NCI-H510A treated with DMSO at 0.1 percent for 48 hours (cell line): Measurements from ENCODE around the gene SLC30A3.

ENCODE experiments used
- DNase-seq: peaks from one replicate; lab custom pipeline; 2025; lab: John Stamatoyannopoulos, UW

Gene SLC30A3

DNA sequence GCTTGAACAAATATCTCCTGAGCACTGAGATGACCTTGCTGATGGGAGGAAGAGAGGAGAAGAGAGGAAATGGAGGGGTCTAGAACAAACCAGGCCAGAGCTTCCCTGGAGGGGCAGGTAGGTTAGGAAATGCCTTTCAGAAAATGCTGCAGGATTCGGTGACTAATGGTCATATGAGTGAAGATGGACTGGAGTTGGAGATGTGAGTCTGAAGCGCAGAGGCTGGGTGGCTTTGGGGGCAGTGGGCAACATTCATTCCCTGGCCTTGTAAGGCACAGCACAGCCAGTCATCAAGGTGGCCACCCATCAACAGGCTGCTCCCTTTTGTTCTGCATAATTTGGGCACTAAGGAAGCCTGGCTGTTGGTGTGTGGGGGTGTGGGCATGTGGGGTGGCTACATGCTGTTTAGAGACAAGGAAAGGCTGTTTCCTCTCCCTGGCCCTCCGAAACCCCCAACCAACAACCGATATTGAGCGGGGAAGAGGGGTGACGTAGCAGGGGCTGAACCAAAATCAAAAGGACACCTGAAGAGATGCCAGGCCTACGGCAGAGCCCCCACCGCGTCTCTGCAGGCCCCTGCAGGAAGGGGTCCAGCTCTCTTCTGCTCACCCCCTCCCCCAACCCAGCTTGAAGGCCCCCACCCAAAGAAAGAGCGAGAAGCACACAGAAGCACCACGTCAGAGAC is 1.5 kb downstream of the SLC30A3 start:
- no peak for DNase-seq

DNA sequence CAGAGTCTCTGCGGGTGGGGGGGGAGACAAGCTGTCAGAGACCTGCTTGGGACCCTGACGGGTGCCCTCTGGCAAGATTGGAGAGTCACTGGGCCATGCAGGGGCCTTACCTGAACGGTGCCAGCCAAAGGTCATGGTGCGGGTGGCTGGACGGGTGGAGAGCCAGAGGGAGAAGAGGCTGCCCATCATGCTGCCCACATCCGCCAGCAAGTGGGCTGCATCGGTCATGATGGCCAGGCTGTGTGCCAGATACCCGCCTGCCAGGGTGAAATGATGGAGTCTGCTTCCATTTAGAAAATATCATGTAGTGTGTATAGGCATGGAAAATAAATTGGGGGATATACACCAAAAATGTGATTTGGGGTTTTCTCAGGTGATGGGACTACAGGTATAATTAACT is 4.8 kb downstream of the SLC30A3 start:
- DNase-seq = no peak

DNA sequence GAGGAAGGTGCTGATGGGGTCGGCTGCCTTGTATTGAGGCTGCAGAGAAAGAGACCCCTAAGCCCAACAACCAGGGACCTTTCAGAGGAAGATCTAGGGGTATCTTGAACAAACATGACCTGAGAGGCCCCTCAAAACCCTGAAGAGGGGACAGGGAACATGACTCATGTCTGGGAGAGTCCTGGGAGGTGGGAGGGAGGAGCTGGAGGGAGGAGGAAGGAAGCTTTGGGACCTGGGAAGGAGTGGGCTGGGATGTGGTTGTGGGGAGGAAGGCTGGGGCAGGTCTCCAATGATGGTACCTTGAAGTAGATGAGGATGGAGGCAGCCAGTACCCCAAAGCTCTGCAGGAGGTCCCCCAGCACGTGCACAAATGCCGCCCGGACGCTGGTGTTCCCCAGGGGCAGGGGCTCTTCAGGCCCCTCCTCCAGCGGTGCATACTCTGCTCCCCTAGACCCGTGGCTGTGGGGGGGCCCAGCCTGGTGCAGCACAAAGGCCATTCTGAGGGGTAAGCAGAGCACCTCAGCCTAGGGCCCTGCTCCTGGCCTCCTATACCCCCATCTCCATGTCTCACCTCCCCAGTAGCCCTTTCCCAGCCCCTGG is 5.9 kb downstream of the SLC30A3 start:
- DNase-seq = no peak

GRCh38 chr2:27255660-27256059 is 7.2 kb downstream of the SLC30A3 start:
- DNase-seq = no peak

DNA sequence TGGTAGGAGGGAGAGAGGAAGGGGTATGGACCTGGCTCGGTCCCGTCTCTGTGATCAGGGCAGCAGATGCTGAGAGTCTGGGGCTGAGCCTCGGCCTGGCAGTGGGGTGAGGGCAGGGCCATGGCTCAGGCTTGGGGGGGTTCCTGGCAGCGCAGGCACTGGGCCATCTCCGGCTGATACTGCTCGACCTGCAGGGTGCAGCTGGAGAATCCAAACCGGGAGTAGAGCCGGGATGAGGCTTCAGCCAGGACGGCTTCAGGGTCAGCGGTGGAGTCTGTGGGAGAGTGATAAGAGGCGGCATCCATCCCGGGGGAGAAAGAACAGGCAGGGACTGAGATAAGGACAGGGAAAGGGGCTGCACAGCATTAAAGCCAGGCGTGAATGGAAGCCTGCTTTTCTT is 7.7 kb downstream of the SLC30A3 start:
- no peak for DNase-seq

- no peak for DNase-seq
Observed at GRCh38 chr2:27251766-27252165, 11.1 kb downstream of the SLC30A3 start.

GRCh38 chr2:27250652-27251379 is 12.0 kb downstream of the SLC30A3 start:
- no peak for DNase-seq

DNA sequence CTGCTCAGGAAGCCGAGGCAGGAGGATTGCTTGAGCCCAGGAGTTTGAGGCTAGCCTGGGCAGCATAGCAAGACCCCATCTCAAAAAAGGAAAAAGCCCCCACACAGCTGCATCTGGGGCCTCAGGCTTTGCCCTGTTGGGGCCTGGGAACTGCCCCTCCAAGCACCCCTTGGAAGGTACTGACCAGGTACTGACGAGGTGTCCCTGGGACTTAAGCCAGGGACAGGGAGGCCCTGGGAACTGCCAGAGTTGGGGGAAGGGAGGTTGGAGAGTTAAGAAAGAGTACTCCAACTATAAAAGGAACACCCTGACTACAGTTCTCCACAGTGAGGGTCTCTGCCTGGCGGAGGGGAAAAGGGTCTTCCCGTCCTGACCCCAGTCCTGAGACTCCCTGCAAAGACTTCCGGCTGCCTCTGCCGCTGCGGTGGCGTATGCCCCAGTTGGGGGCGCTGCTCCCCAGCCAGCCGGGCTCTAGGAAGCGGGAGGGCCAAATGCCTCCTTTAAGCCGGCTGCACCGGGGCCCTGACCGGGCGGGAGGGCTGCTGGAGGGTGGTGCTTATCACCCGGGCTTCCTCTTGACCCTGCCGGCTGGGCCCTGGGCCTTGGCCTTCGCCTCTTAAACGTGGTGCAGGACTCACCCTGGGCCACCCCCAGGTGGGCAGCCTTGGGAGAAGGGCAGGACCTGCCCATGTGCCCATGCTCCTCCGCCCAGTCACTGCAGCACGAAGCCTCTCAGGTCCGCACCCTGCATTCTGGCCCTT is 12.8 kb downstream of the SLC30A3 start:
- DNase-seq = peak; percentile 8

DNA sequence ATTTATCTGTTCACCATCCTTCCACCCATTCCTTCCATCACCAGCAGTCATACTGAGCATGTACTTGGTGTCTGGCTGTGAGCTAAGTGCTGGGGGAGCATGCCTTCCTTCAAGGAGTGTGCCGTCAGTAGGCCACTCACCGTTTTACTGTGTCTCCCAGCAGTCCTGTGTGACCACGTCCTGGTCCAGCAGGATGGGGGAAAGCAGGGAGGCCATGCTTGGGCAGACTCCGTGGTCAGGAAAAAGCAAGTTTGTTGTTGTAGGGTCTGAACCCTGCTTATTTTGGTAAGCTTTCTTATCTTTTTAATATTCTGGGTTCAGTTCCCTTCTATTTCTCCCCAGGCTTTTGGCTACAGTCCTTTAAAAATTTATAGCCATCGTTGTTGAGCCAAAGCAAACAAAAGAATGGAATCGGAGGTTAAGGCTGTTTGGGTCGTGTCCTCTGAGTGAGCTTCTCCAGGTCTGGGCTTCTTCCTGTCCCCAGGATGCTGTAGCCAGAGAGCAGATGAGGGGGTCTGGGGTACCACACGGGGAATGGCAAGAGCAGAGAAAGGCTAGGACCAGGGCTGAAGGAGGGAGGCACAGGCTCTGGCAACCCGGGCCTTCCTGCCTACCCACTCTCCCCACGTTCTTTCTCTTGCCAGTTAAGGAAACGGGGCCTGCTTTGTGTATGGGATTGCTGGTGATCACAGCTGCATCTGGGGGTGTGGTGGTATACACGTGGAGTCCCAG is 13.5 kb downstream of the SLC30A3 start:
- DNase-seq = no peak

- no peak for DNase-seq
Observed at GRCh38 chr2:27247893-27248292, 15.0 kb downstream of the SLC30A3 start.

DNA sequence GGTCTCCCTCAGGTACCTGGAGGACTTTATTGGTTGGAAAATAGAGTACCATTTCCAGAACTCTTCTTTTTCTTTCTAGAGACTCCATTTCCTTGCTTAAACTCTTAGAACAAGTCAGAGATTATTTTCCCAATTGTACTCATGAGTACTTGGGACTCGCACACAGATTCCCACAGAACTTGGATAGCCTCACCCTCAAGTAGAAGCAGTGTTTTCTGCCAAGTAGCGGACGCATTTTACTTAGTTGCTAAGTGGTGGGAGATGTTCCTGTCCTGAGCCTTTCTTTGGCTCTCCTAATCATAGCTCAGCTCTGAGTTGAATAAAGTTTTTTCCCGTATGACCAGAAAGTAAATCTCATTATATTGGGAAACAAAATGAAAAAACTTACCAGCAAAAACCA is 17.2 kb downstream of the SLC30A3 start:
- no peak for DNase-seq

DNA sequence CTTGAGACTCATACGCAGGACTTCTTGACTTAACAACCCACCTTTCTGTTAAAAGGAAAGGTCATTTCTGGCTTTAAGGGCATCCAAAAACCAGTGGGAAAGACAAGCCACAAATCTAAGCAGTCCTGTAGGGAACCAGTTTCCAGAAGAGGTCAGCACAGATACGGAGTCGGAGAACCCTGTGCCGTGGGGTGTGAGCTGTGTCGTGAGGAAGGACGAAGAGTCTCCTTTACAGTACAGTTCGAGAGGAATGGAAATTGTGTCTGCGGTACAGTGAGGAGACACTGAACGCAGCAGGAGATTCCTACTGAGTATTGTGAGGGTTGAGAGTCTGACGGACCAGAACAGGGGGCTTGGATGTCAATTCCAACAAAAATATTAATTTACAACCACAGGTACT is 17.7 kb downstream of the SLC30A3 start:
- no peak for DNase-seq

DNA sequence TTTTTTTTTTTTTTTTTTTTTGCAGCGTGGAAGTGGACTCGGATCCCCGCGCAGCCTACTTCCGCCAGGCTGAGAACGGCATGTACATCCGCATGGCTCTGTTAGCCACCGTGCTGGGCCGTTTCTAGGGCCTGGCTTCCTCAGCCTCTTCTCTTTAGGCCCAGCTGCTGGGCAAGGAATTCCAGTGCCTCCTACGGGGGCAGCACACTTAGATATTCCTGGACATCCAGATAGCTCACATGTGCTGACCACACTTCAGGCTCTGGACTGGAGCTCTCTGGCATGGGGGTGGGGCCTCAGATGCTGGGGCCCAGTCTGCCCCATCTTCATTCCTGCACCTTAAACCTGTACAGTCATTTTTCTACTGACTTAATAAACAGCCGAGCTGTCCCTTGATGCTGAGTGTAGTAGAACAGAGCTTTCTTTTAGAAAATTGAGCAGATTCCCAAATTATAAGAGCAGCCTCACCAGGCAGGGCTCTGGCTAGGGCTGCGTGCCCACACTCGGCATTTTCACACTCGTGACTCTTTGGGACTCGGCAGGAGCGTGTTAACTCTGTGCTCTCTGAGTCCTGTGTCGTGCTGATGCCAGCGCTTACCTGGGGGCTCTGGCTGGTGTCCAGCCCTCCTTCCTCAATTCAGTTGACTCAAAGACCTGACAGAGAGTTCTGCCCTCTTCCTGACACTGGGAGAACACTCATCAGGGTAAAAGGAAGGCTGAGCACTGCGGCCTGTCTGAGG is 19.3 kb downstream of the SLC30A3 start:
- DNase-seq = no peak

GRCh38 chr2:27242614-27242951 is 20.3 kb downstream of the SLC30A3 start:
- DNase-seq = no peak

DNA sequence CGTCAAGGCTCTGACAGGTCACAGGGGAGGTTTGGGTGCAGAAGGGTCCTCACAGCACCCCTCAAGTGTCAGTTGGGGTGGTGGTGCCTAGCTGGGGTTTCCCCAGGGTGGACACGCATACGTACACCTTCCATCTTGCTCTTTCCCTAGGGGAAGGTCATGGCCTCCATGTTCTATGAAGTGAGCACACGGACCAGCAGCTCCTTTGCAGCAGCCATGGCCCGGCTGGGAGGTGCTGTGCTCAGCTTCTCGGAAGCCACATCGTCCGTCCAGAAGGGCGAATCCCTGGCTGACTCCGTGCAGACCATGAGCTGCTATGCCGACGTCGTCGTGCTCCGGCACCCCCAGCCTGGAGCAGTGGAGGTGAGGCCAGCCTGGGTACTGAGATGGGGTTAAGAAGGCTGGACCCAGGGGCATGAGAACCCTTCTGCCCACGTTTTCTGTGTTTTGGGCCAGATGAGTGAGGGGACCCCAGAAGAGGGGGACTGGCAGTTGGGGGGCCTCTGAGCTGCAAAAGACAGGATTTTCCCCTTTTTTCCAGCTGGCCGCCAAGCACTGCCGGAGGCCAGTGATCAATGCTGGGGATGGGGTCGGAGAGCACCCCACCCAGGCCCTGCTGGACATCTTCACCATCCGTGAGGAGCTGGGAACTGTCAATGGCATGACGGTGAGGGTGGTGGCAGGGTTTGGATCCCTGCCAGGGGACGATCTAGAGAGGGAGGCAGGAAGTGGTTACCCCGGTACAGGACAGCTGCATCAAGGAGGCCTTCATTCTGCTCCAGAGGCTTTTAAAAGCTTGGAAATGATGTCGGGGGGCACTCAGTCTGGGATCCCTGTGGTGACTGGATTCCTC is 20.9 kb downstream of the SLC30A3 start:
- no peak for DNase-seq

DNA sequence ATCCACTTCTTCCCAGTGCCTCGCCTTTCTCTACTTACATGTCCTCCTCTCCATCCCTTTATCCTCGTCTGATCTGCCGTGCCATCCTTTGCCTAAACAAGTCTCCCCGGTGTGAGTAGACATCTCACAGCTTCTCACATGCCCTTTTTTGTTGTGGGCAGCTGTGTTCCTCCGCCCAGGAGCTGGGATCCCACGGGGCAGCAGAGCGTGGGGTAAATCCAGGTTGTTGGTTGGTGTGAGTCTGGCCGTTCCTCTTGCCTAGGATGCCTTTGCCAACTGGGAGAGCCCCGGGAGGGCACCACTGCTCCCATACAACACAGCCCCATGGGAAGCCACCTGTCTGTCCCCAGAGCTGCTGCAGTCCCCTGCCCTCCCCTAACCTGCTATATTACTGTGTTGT is 22.4 kb downstream of the SLC30A3 start:
- DNase-seq = no peak

- no peak for DNase-seq
Observed at GRCh38 chr2:27238976-27239375, 23.9 kb downstream of the SLC30A3 start.

DNA sequence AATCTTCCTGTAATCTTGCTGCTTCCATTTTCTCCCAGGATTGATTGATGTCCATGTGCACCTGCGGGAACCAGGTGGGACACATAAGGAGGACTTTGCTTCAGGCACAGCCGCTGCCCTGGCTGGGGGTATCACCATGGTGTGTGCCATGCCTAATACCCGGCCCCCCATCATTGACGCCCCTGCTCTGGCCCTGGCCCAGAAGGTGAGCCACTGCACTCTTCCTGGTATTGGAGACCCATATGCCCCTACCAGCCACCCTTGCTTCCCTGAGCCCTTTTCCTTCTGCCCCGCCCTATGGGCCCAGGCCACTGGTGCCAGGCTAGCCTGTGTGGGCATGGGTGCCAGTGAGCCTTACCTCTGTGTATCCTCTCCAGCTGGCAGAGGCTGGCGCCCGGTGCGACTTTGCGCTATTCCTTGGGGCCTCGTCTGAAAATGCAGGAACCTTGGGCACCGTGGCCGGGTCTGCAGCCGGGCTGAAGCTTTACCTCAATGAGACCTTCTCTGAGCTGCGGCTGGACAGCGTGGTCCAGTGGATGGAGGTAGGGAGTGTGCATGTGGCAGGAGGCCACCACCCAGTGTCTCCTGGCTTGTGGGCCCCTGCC is 25.4 kb downstream of the SLC30A3 start:
- no peak for DNase-seq

DNA sequence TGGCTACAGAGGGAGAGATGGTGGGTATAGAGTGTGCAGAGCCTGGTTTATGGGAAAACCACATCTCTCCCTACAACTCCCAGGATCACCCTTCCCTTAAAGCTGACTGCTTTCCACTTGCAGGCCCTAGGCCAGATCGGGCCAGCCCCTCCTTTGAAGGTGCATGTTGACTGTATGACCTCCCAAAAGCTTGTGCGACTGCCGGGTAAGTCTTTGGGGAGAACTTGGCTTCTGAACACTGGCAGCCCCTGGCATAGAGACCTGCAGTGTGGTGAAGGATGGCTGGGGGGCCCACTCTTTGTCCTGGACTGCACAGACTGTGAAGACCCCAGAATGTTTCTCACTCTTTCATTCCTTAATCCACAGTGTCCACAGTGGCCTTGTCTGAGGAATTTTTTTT is 26.2 kb downstream of the SLC30A3 start:
- no peak for DNase-seq

GRCh38 chr2:27236136-27236535 is 26.7 kb downstream of the SLC30A3 start:
- DNase-seq = no peak
